GM12892 (cell line): ENCODE measurements around the gene LGALS9.
"Not testable (repeated sequence)": the region's sequence is repeated elsewhere in the genome, so short reads cannot be mapped to it uniquely, and the experiment has no call there.

Source experiments
- POLR2A ChIP-seq: IDR thresholded peaks from 2 replicates; pipeline ENCODE4 v1.6.1; 2011; ENCODE audit warnings: low read depth, low read length, control low read depth
- POLR2AphosphoS5 ChIP-seq: IDR thresholded peaks from 2 replicates; pipeline ENCODE4 v1.6.1; 2011; ENCODE audit warnings: low read depth, low read length, control low read depth

DNA sequence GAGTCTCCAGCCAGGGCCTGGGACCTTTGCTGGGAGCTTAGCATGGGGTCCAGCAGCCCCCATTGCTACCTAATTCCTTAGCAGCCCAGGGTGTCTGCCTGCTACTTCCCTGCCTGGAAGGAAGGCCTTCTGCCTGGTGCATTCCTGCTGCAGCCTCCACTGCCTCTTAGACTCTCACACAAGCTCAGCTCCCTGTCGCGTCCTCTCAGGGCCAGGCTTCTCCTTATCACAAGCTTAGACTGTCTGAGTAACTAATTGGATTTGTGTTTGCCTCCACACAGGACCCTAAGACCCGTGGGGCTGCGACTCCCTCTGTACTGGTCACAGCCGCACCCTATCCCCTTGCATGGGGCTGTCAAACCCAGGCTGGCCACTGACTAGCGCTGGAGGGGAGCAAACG is 6.8 kb downstream of the LGALS9 start:
- TF ChIP-seq POLR2AphosphoS5, POLR2A: not testable (repeated sequence)
